KMS-11 (cell line): Measurements from ENCODE around the gene PPP1R1C.

Experiments used
- H2AFZ ChIP-seq: fragments of 200-600 bp; sonication (generic); 2 replicates; pipeline ENCODE4 v1.6.1; 2016; ENCODE audit warnings: antibody characterized with exemption, mixed run types, low read depth
- H3K27ac ChIP-seq: fragments of 200-600 bp; sonication (generic); 2 replicates; pipeline ENCODE4 v1.6.1; 2016; ENCODE audit warnings: mild to moderate bottlenecking, mixed run types
- H3K27me3 ChIP-seq: fragments of 200-600 bp; sonication (generic); 2 replicates; pipeline ENCODE4 v1.6.1; 2017; ENCODE audit warnings: mild to moderate bottlenecking, low read depth, mixed run types, moderate library complexity; ENCODE audit not compliant: insufficient read depth
- H3K36me3 ChIP-seq: fragments of 200-600 bp; sonication (generic); 2 replicates; pipeline ENCODE4 v1.6.1; 2017; ENCODE audit warnings: mild to moderate bottlenecking, mixed run types; ENCODE audit not compliant: insufficient read depth
- H3K4me1 ChIP-seq: fragments of 200-600 bp; sonication (generic); 2 replicates; pipeline ENCODE4 v1.6.1; 2016; ENCODE audit warnings: mild to moderate bottlenecking, low read depth, mixed run types; ENCODE audit not compliant: poor library complexity, severe bottlenecking
- H3K4me2 ChIP-seq: fragments of 200-600 bp; sonication (generic); 2 replicates; pipeline ENCODE4 v1.7.0; 2016; ENCODE audit warnings: mild to moderate bottlenecking, mixed run types
- H3K4me3 ChIP-seq: fragments of 200-600 bp; sonication (generic); IDR thresholded peaks from 2 replicates; pipeline ENCODE4 v1.6.1; 2017; ENCODE audit warnings: low read depth, low read length, mixed read lengths; ENCODE audit not compliant: insufficient read depth
- H3K79me2 ChIP-seq: fragments of 200-600 bp; sonication (generic); 2 replicates; pipeline ENCODE4 v1.6.1; 2016; ENCODE audit warnings: low read depth, mixed run types; ENCODE audit not compliant: insufficient read depth
- H3K9ac ChIP-seq: fragments of 200-600 bp; sonication (generic); 2 replicates; pipeline ENCODE4 v1.6.1; 2016; ENCODE audit warnings: mild to moderate bottlenecking, mixed run types
- H4K20me1 ChIP-seq: fragments of 200-600 bp; sonication (generic); 2 replicates; pipeline ENCODE4 v1.6.1; 2016; ENCODE audit warnings: mild to moderate bottlenecking, mixed run types; ENCODE audit not compliant: insufficient read depth
- CTCF ChIP-seq: fragments of 200-600 bp; sonication (generic); conservative IDR thresholded peaks from 2 replicates; pipeline ENCODE4 v1.6.1; 2017; ENCODE audit warnings: low read depth, mild to moderate bottlenecking, antibody characterized with exemption, low read length, moderate library complexity, mixed read lengths

PPP1R1C gene

GRCh38 chr2:182163878-182164277 is 178.2 kb downstream of the PPP1R1C start:
- Histone ChIP-seq H3K27me3 (no peaks in the 10 kb centered on the region), H3K9ac (no peak overlapping the region), H3K27ac (no peak overlapping the region), H3K4me2 (no peak overlapping the region), H3K79me2 (no peaks in the 10 kb centered on the region), H2AFZ (no peak overlapping the region), H3K4me1 (peaks cover 26% of the 10 kb centered on the region), H4K20me1 (no peaks in the 10 kb centered on the region), H3K36me3 (no peaks in the 10 kb centered on the region), H3K4me3 (no peak overlapping the region)
- no peak for TF ChIP-seq CTCF

- no peaks in the 10 kb centered on the region for H3K27me3 ChIP-seq
- H3K27ac ChIP-seq = no peak overlapping the region
- no peak for TF ChIP-seq CTCF
- H3K4me1 ChIP-seq = peaks cover 34% of the 10 kb centered on the region
- H3K36me3 ChIP-seq = no peaks in the 10 kb centered on the region
- no peaks in the 10 kb centered on the region for H3K79me2 ChIP-seq
- no peak overlapping the region for H3K9ac ChIP-seq
- no peak overlapping the region for H3K4me3 ChIP-seq
- H3K4me2 ChIP-seq = no peak overlapping the region
- no peaks in the 10 kb centered on the region for H4K20me1 ChIP-seq
- no peak overlapping the region for H2AFZ ChIP-seq
These were observed 179.0 kb downstream of the PPP1R1C start for GRCh38 chr2:182164686-182165085.

- Histone ChIP-seq H3K27me3 (no peaks in the 10 kb centered on the region), H3K4me2 (no peak overlapping the region), H2AFZ (no peak overlapping the region), H3K79me2 (no peaks in the 10 kb centered on the region), H3K4me3 (no peak overlapping the region), H3K27ac (no peak overlapping the region), H3K36me3 (no peaks in the 10 kb centered on the region), H3K4me1 (peaks cover 39% of the 10 kb centered on the region), H4K20me1 (no peaks in the 10 kb centered on the region), H3K9ac (no peak overlapping the region)
- no peak for TF ChIP-seq CTCF
These were observed 179.5 kb downstream of the PPP1R1C start for GRCh38 chr2:182165202-182165601.

DNA sequence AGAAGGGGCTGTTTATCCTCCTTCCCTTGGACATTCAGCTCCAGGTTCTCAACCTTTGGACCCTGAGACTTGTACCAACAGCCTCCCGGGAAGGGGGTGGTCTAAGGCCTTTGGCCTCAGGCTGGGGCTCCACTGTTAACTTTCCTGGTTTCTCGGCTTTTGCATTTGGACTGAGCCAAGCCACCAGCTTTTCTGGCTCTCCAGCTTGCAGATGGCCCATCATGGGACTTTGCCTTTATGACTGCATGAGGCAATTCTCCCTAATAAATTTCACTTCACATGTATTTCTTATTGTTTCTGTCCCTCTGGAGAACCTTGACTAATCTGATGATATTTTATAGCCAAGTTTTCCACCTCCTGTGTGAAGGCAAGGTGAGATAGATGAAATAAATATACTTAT is 180.8 kb downstream of the PPP1R1C start:
- Histone ChIP-seq H2AFZ (no peak overlapping the region), H4K20me1 (no peaks in the 10 kb centered on the region), H3K79me2 (no peaks in the 10 kb centered on the region), H3K27me3 (no peaks in the 10 kb centered on the region), H3K9ac (no peak overlapping the region), H3K4me2 (no peak overlapping the region; the same call in 1 of the 2 replicates), H3K4me3 (peak overlapping the region; percentile 4), H3K27ac (no peak overlapping the region), H3K36me3 (no peaks in the 10 kb centered on the region), H3K4me1 (peaks cover 51% of the 10 kb centered on the region)
- TF ChIP-seq CTCF = no peak
